ENCODE data around the gene IFT43. TPM values are rescaled to one million over a fixed set of nuclear protein-coding genes. Genes with fewer than 3 reads are reported as not detected.
A peak's percentile ranks its signal among the peaks of the same experiment; 100 is the strongest.

The IFT43 gene
- total RNA-seq, 1 donor from 2014 or later: 15.8 TPM

- no peak overlapping the region for H3K4me3 Mint-ChIP-seq
- H3K27me3 Mint-ChIP-seq: no peaks in the 10 kb centered on the region
- ChIA-PET POLR2A (no interaction called here), CTCF (no interaction called here)
- DNase-seq (no peak), ATAC-seq (ENCODE audit: low read depth) (no peak)
- H3K36me3 Mint-ChIP-seq (ENCODE audit: low read depth): no peaks in the 10 kb centered on the region
- no peak for TF ChIP-seq CTCF (IDR thresholded peaks at IDR 0.05)
- peaks cover under 1% of the 10 kb centered on the region for H3K4me1 Mint-ChIP-seq
- intact Hi-C loops (cut with micrococcal nuclease): no loop called here
- no peak overlapping the region for H3K27ac Mint-ChIP-seq
- H3K9me3 Mint-ChIP-seq: peaks cover 2% of the 10 kb centered on the region
Measured at GRCh38 chr14:75952489-75952888, 33.1 kb upstream of the IFT43 start.

- Mint-ChIP-seq H3K4me1 (peaks cover 51% of the 10 kb centered on the region), H3K9me3 (no peaks in the 10 kb centered on the region), H3K27me3 (no peaks in the 10 kb centered on the region), H3K36me3 (ENCODE audit: low read depth) (peaks cover 2% of the 10 kb centered on the region), H3K27ac (peak overlapping the region; percentile 91), H3K4me3 (no peak overlapping the region)
- POLR2A ChIA-PET: interaction anchor here (0.5 to 1.6 kb wide), 3 partner anchors 18 to 1923 kb away, joined by 4 read pairs; no protein-coding TSS in a partner anchor
- DNase-seq (no peak), ATAC-seq (ENCODE audit: low read depth) (no peak)
- intact Hi-C loops (cut with micrococcal nuclease): no loop called here
- no peak for TF ChIP-seq CTCF (IDR thresholded peaks at IDR 0.05)
- CTCF ChIA-PET: interaction anchor here (2.2 to 4.0 kb wide), 3 partner anchors 20 to 52 kb away, joined by 17 to 27 read pairs (median 23); partner anchors contain the start of gene TGFB3
Measured at GRCh38 chr14:75959031-75959430, 26.5 kb upstream of the IFT43 start.

GRCh38 chr14:75960231-75960630, 25.3 kb upstream of the IFT43 start:
- H3K4me1 Mint-ChIP-seq: peaks cover 51% of the 10 kb centered on the region
- TF ChIP-seq CTCF (IDR thresholded peaks at IDR 0.05): no peak
- ChIA-PET POLR2A (interaction anchor here (0.9 to 1.6 kb wide), 3 partner anchors 16 to 22 kb away, joined by 4 to 5 read pairs (median 4); partner anchors contain the start of gene TGFB3), CTCF (interaction anchor here (0.9 to 4.0 kb wide), 5 partner anchors 16 to 251 kb away, joined by 3 to 27 read pairs (median 17); partner anchors contain the start of gene TGFB3)
- ATAC-seq (ENCODE audit: low read depth) (peak; percentile 93), DNase-seq (no peak)
- peak overlapping the region; percentile 70 for H3K4me3 Mint-ChIP-seq
- H3K9me3 Mint-ChIP-seq: no peaks in the 10 kb centered on the region
- H3K27ac Mint-ChIP-seq: peak overlapping the region; percentile 91
- peaks cover 4% of the 10 kb centered on the region for H3K36me3 Mint-ChIP-seq (ENCODE audit: low read depth)
- no peaks in the 10 kb centered on the region for H3K27me3 Mint-ChIP-seq
- intact Hi-C loops (cut with micrococcal nuclease): loop anchor here (1.0 kb wide), 2 partner anchors 18 to 22 kb away; no protein-coding TSS in a partner anchor

- no peak overlapping the region for H3K4me3 Mint-ChIP-seq
- peaks cover 55% of the 10 kb centered on the region for H3K4me1 Mint-ChIP-seq
- POLR2A ChIA-PET: no interaction called here
- no peak for TF ChIP-seq CTCF (IDR thresholded peaks at IDR 0.05)
- peak overlapping the region; percentile 91 for H3K27ac Mint-ChIP-seq
- peaks cover 11% of the 10 kb centered on the region for H3K36me3 Mint-ChIP-seq (ENCODE audit: low read depth)
- intact Hi-C loops (cut with micrococcal nuclease): no loop called here
- DNase-seq (no peak), ATAC-seq (ENCODE audit: low read depth) (no peak)
- no peaks in the 10 kb centered on the region for H3K27me3 Mint-ChIP-seq
- CTCF ChIA-PET: interaction anchor here (3.6 to 4.0 kb wide), 2 partner anchors 18 to 20 kb away, joined by 23 to 27 read pairs; partner anchors contain the start of gene TGFB3
- no peaks in the 10 kb centered on the region for H3K9me3 Mint-ChIP-seq
Measured at GRCh38 chr14:75961662-75962061, 23.9 kb upstream of the IFT43 start.

- DNase-seq (no peak), ATAC-seq (ENCODE audit: low read depth) (no peak)
- peaks cover 4% of the 10 kb centered on the region for H3K4me1 Mint-ChIP-seq
- POLR2A ChIA-PET: no interaction called here
- peaks cover 20% of the 10 kb centered on the region for H3K36me3 Mint-ChIP-seq (ENCODE audit: low read depth)
- intact Hi-C loops (cut with micrococcal nuclease): no loop called here
- H3K27me3 Mint-ChIP-seq: no peaks in the 10 kb centered on the region
- no peak overlapping the region for H3K4me3 Mint-ChIP-seq
- no peak for TF ChIP-seq CTCF (IDR thresholded peaks at IDR 0.05)
- H3K27ac Mint-ChIP-seq: no peak overlapping the region
- H3K9me3 Mint-ChIP-seq: no peaks in the 10 kb centered on the region
- CTCF ChIA-PET: interaction anchor here (1.8 kb wide), 1 partner anchor 11 kb away, joined by 6 read pairs; no protein-coding TSS in a partner anchor
Measured at GRCh38 chr14:75967866-75968265, 17.7 kb upstream of the IFT43 start.

Data from activated B cell treated with CpG ODN at 0.5 μM for 24 hours (primary cell).